Gastrocnemius medialis (tissue), 4 donors: ENCODE data around the gene N4BP3. TPM values are rescaled to one million over a fixed set of nuclear protein-coding genes. Genes with fewer than 3 reads are reported as not detected.
A peak's percentile ranks its signal among the peaks of the same experiment; 100 is the strongest.
"Not testable (repeated sequence)": the region's sequence is repeated elsewhere in the genome, so short reads cannot be mapped to it uniquely, and the experiment has no call there.

Source experiments
- ATAC-seq, 2 donors: fragments of 150-250 bp; one replicate each; pipeline ENCODE4 v1.9.1; 2016
- DNase-seq, 2 donors: peaks; one replicate each; pipeline ENCODE4 v3.0.0-alpha.2; 2019
- H3K27ac ChIP-seq, 4 donors: fragments of 200-600 bp; sonication (generic); 1 replicate in 1 of 4; 2 replicates in 3 of 4; pipeline ENCODE4 v1.5.1; 2016 to 2018; ENCODE audit warnings: mild to moderate bottlenecking in 2 of 4, moderate library complexity in 1 of 4
- H3K27me3 ChIP-seq, 3 donors: fragments of 200-600 bp; sonication (generic) in 2 of 3; 1 replicate in 1 of 3; 2 replicates in 2 of 3; pipeline versions ENCODE4 v1.5.1 to v1.6.0; 2016 to 2019; ENCODE audit warnings: mild to moderate bottlenecking in 1 of 3, moderate library complexity in 1 of 3
- H3K36me3 ChIP-seq, 2 donors: fragments of 200-600 bp; sonication (generic) in 1 of 2; one replicate each; pipeline ENCODE4 v1.5.1; 2017 to 2018
- H3K4me1 ChIP-seq, 2 donors: fragments of 200-600 bp; sonication (generic) in 1 of 2; one replicate each; pipeline ENCODE4 v1.5.1; 2016 to 2017; ENCODE audit warnings: mild to moderate bottlenecking in 2 of 2
- H3K4me3 ChIP-seq, 4 donors: fragments of 200-600 bp; sonication (generic) in 3 of 4; 1 replicate in 1 of 4; 2 replicates in 3 of 4; pipeline ENCODE4 v1.5.1; 2016 to 2019; ENCODE audit warnings: mild to moderate bottlenecking in 2 of 4
- H3K9me3 ChIP-seq, 3 donors: fragments of 200-600 bp; sonication (generic) in 2 of 3; 1 replicate in 1 of 3; 2 replicates in 2 of 3; pipeline ENCODE4 v1.5.1; 2016 to 2019
- CTCF ChIP-seq, 5 experiments: fragments of 450-650 bp in 3 of 5; fragments of 200-600 bp in 2 of 5; sonication (generic) in 2 of 5; IDR thresholded peaks in 4 of 5; conservative IDR thresholded peaks in 1 of 5; 1 replicate in 4 of 5; 2 replicates in 1 of 5; pipeline ENCODE4 v1.5.1; 2016 to 2019; ENCODE audit warnings: antibody characterized with exemption in 5 of 5, mild to moderate bottlenecking in 3 of 5, moderate library complexity in 3 of 5
- POLR2A ChIP-seq, 2 donors: fragments of 450-650 bp; IDR thresholded peaks; one replicate each; pipeline ENCODE4 v1.6.1; 2017; ENCODE audit warnings: antibody characterized with exemption in 2 of 2, mild to moderate bottlenecking in 2 of 2, moderate library complexity in 2 of 2
- in situ Hi-C, 4 donors: fragments of 200-750 bp; cut with MboI; loops; one replicate each; pipeline versions ENCODE4 v1.15.0 to v1.8.0; 2017; ENCODE audit warnings: low sequenced_read_pairs in 4 of 4
- intact Hi-C: fragments of 100-400 bp; cut with DNase I; formaldehyde crosslinking; loops from one replicate; pipeline ENCODE4 v1.15.1; 2023; ENCODE audit warnings: low total_unique reads
- total RNA-seq, 4 donors: library from RNA; depleted of rRNA; stranded (reverse); fragments of >200 nt; gene quantifications; one replicate each; pipeline versions ENCODE4 v1.1.0 to v1.2.3, GENCODE V29; 2016

N4BP3 gene
- total RNA-seq, 4 donors from 2014 or later: 1.6 to 3.2 (median 2.1) TPM

- ATAC-seq (no peak), DNase-seq (no peak)
- in situ Hi-C loops (no loop called here), intact Hi-C loops (loop anchor here (10.0 kb wide), 1 partner anchor 499 kb away; the partner anchor contains the start of gene CLK4)
- no peaks in the 10 kb centered on the region for H3K9me3 ChIP-seq
- H3K4me3 ChIP-seq: no peak overlapping the region
- H3K27me3 ChIP-seq: no peaks in the 10 kb centered on the region
- no peak overlapping the region for H3K27ac ChIP-seq
- H3K36me3 ChIP-seq: no peaks in the 10 kb centered on the region
- H3K4me1 ChIP-seq: peaks cover 34 to 39% of the 10 kb centered on the region in 2 donors
- TF ChIP-seq POLR2A (IDR thresholded peaks at IDR 0.05) (no peak), CTCF (IDR thresholded peaks at IDR 0.05 in 4 of 5, conservative IDR thresholded peaks at IDR 0.05 in 1 of 5) (no peak)
Measured at GRCh38 chr5:178125253-178125906, 12.0 kb downstream of the N4BP3 start.

- no peaks in the 10 kb centered on the region for H3K36me3 ChIP-seq
- peaks cover 24 to 31% of the 10 kb centered on the region in 2 donors for H3K4me1 ChIP-seq
- H3K27me3 ChIP-seq: no peaks in the 10 kb centered on the region
- intact Hi-C loops: loop anchor here (10.0 kb wide), 1 partner anchor 498 kb away; the partner anchor contains the start of gene CLK4
- TF ChIP-seq POLR2A (IDR thresholded peaks at IDR 0.05) (no peak), CTCF (IDR thresholded peaks at IDR 0.05 in 4 of 5, conservative IDR thresholded peaks at IDR 0.05 in 1 of 5) (no peak)
- ATAC-seq (no peak), DNase-seq (no peak)
- peak overlapping the region in 1 of 4 donors; percentile 37 for H3K27ac ChIP-seq
- no peak overlapping the region for H3K4me3 ChIP-seq
- H3K9me3 ChIP-seq: no peaks in the 10 kb centered on the region
- in situ Hi-C loops: no loop called here
Measured at GRCh38 chr5:178126556-178126955, 13.2 kb downstream of the N4BP3 start.

GRCh38 chr5:178127300-178128009, 14.1 kb downstream of the N4BP3 start:
- DNase-seq, H3K27me3 ChIP-seq, H3K4me3 ChIP-seq, ATAC-seq, in situ Hi-C loops, H3K9me3 ChIP-seq, H3K36me3 ChIP-seq, H3K27ac ChIP-seq: not testable (repeated sequence)
- peaks cover 20 to 28% of the 10 kb centered on the region in 2 donors for H3K4me1 ChIP-seq
- intact Hi-C loops: loop anchor here (10.0 kb wide), 1 partner anchor 497 kb away; the partner anchor contains the start of gene CLK4

- no peak for TF ChIP-seq POLR2A (IDR thresholded peaks at IDR 0.05)
- TF ChIP-seq CTCF (IDR thresholded peaks at IDR 0.05 in 4 of 5, conservative IDR thresholded peaks at IDR 0.05 in 1 of 5): no peak
- H3K36me3 ChIP-seq: peaks cover 0 to 10% of the 10 kb centered on the region in 2 donors
- intact Hi-C loops (loop anchor here (10.0 kb wide), 1 partner anchor 496 kb away; the partner anchor contains the start of gene CLK4), in situ Hi-C loops (no loop called here)
- H3K9me3 ChIP-seq: no peaks in the 10 kb centered on the region
- no peak for DNase-seq
- ATAC-seq: no peak
- H3K4me1 ChIP-seq: peaks cover 11% of the 10 kb centered on the region in 2 donors
- H3K4me3 ChIP-seq: no peak overlapping the region
- H3K27me3 ChIP-seq: no peaks in the 10 kb centered on the region
- no peak overlapping the region for H3K27ac ChIP-seq
Measured at GRCh38 chr5:178129296-178129695, 16.0 kb downstream of the N4BP3 start.

GRCh38 chr5:178130234-178130575, 16.9 kb downstream of the N4BP3 start:
- peaks cover 0 to 10% of the 10 kb centered on the region in 2 donors for H3K36me3 ChIP-seq
- peaks cover 8 to 11% of the 10 kb centered on the region in 2 donors for H3K4me1 ChIP-seq
- peak overlapping the region; percentile 88 to 99 (median 94) for H3K27ac ChIP-seq
- peak overlapping the region; percentile 73 to 100 (median 89) for H3K4me3 ChIP-seq
- DNase-seq, H3K27me3 ChIP-seq, ATAC-seq, H3K9me3 ChIP-seq, in situ Hi-C loops: not testable (repeated sequence)
- intact Hi-C loops: loop anchor here (1.0 kb wide), 1 partner anchor 9 kb away; no protein-coding TSS in a partner anchor
